Upper lobe of right lung (tissue), 1 donor: Measurements from ENCODE around the gene CPZ. TPM values are rescaled to one million over a fixed set of nuclear protein-coding genes. Genes with fewer than 3 reads are reported as not detected.

ENCODE experiments used
- ATAC-seq: fragments of 200-7000 bp; cut with Tn5 transposase; one replicate; pipeline ENCODE4 v1.9.1; 2020; ENCODE audit warnings: mild to moderate bottlenecking, moderate library complexity
- DNase-seq: peaks from one replicate; pipeline ENCODE4 v3.0.0-alpha.2; 2020
- H3K27ac ChIP-seq: fragments of 200-600 bp; one replicate; pipeline ENCODE4 v1.8.0; 2022
- H3K27me3 ChIP-seq: fragments of 200-600 bp; one replicate; pipeline ENCODE4 v1.8.0; 2022; ENCODE audit warnings: mild to moderate bottlenecking
- H3K36me3 ChIP-seq: fragments of 200-600 bp; one replicate; pipeline ENCODE4 v1.8.0; 2022
- H3K4me1 ChIP-seq: fragments of 200-600 bp; one replicate; pipeline ENCODE4 v1.8.0; 2022
- H3K4me3 ChIP-seq: fragments of 200-600 bp; one replicate; pipeline ENCODE4 v1.8.0; 2022; ENCODE audit warnings: mild to moderate bottlenecking
- H3K9me3 ChIP-seq: fragments of 200-600 bp; one replicate; pipeline ENCODE4 v1.8.0; 2022
- CTCF ChIP-seq: fragments of 200-600 bp; IDR thresholded peaks from one replicate; pipeline ENCODE4 v1.8.0; 2022; ENCODE audit warnings: antibody characterized with exemption
- intact Hi-C: fragments of 100-400 bp; cut with DNase I; formaldehyde crosslinking; loops from one replicate; pipeline ENCODE4 v1.11.0; 2022
- total RNA-seq: library from RNA; stranded (reverse); fragmentation: NEBNext Ultra II Directional; extraction: Animal tissue kit (Norgen Biotek cat#: 25700); gene quantifications from one replicate; pipeline ENCODE4 v1.2.1, GENCODE V29; 2021
- donor health status: DM: no; HTN: yes; CAD: no; lungs with severe emphysema.

CPZ gene
- total RNA-seq, 1 donor from 2014 or later = 6.7 TPM

GRCh38 chr4:8657381-8658088, 65.0 kb downstream of the CPZ start:
- Histone ChIP-seq H3K9me3 (no peaks in the 10 kb centered on the region), H3K4me3 (no peak overlapping the region), H3K4me1 (no peaks in the 10 kb centered on the region), H3K27me3 (no peaks in the 10 kb centered on the region), H3K36me3 (no peaks in the 10 kb centered on the region), H3K27ac (no peak overlapping the region)
- no peak for TF ChIP-seq CTCF
- DNase-seq = peak; percentile 48
- intact Hi-C loops = no loop called here
- peak; percentile 24 for ATAC-seq

- H3K27me3 ChIP-seq = no peaks in the 10 kb centered on the region
- no peak overlapping the region for H3K27ac ChIP-seq
- no peak for TF ChIP-seq CTCF
- ATAC-seq (no peak), DNase-seq (peak; percentile 46)
- H3K36me3 ChIP-seq = no peaks in the 10 kb centered on the region
- no peaks in the 10 kb centered on the region for H3K4me1 ChIP-seq
- H3K9me3 ChIP-seq = no peaks in the 10 kb centered on the region
- intact Hi-C loops = no loop called here
- H3K4me3 ChIP-seq = no peak overlapping the region
These were observed 70.2 kb downstream of the CPZ start for GRCh38 chr4:8662776-8663175.

DNA sequence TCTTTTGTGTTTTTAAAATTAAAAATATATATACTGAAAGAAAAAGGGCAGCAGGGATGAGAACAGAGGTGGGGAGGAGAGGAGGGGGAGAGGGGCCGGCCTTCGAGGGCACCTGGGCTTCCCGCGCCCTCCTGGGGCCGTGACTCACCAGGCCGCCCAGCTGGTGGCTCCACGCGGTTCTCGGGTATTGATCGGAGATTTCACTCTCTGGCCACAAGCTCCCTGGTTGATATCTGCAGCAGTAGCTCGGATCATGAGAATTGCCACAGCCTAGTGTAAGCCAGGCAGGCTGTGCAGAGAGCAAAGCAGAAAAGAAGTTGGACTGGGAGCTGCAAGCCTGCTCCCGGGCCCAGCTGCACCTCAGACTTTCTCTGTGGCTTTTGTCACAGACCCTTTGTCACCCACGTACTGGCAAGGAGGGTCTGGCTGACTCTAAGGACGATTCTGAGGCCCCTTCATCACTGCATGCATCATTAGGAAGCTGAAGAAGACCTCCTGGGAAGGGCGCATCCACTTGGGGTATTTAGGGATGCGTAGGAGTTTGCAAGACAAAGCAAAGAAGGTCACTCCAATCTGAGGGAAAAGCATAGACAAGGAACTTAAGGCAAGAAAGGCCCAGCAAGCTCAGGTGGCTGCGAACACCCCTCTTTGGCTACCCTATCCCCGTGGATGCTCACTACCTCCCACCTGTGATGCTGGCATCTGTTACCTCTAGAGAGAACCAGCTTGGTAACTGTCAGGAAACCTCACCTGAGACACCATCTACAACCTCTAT, 71.7 kb downstream of the CPZ start:
- no peak overlapping the region for H3K4me3 ChIP-seq
- no peaks in the 10 kb centered on the region for H3K9me3 ChIP-seq
- ATAC-seq (no peak), DNase-seq (peak; percentile 35)
- TF ChIP-seq CTCF = no peak
- H3K27ac ChIP-seq = no peak overlapping the region
- H3K36me3 ChIP-seq = no peaks in the 10 kb centered on the region
- intact Hi-C loops = no loop called here
- no peaks in the 10 kb centered on the region for H3K4me1 ChIP-seq
- H3K27me3 ChIP-seq = peaks cover 7% of the 10 kb centered on the region

DNA sequence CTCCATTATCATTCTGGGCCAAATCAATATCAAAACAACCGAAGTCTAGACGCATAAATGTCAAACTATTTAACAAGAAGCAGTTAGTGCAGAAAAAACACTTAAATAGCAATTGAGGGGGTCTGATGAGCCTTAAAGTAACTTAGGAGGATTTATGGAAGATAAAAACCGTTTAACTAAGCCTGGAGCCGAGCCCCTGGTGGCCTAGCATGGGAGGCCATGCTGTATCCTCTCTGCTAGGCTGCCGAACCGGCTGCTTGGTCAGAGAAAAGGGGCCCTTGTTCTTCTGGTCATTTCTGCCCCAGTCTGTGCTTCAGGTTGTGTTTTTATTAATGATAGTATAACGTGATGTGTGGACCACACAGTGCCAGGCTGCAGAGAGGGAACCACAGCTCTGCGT, 72.4 kb downstream of the CPZ start:
- H3K27me3 ChIP-seq = peaks cover 7% of the 10 kb centered on the region
- intact Hi-C loops = no loop called here
- peak; percentile 16 for DNase-seq

More for the DNA sequence above, 72.4 kb downstream of the CPZ start:
- Histone ChIP-seq H3K27ac (no peak overlapping the region), H3K4me1 (no peaks in the 10 kb centered on the region), H3K9me3 (no peaks in the 10 kb centered on the region), H3K4me3 (no peak overlapping the region), H3K36me3 (no peaks in the 10 kb centered on the region)
- ATAC-seq = no peak
- TF ChIP-seq CTCF = no peak
